ENCODE measurements around the gene ERICH4.

GRCh38 chr19:41395355-41395754 lies 47.6 kb upstream of the ERICH4 start:
- no peak for TF ChIP-seq EZH2 (IDR thresholded peaks at IDR 0.05)
- no peak for TF ChIP-seq CTCF (IDR thresholded peaks at IDR 0.05 in 2 of 3, conservative IDR thresholded peaks at IDR 0.05 in 1 of 3; ENCODE audit: borderline replicate concordance in 1 of 3, insufficient read depth in 1 of 3, low read depth in 2 of 3, low read length in 2 of 3)
- no peak for TF ChIP-seq EZH2phosphoT487 (IDR thresholded peaks at IDR 0.05; ENCODE audit: borderline replicate concordance)

Measured in HCT116 (cell line).